HepG2 (cell line): ENCODE data around the gene KCNE4.

Experiments
- CBX2 ChIP-seq, 2 experiments: fragments of 200-600 bp in 1 of 2; sonication (generic); formaldehyde crosslinking in 1 of 2; IDR thresholded peaks; 2 replicates each; pipeline versions ENCODE4 v1.7.0 to v1.8.1; 2018 to 2022; ENCODE audit warnings: low read depth in 2 of 2, low read length in 1 of 2, mild to moderate bottlenecking in 1 of 2, missing genetic modification reagents in 1 of 2
- CC2D1A ChIP-seq: sonication (generic); formaldehyde crosslinking; IDR thresholded peaks from 2 replicates; pipeline ENCODE4 v1.8.1; 2023; ENCODE audit warnings: mild to moderate bottlenecking, missing genetic modification reagents
- EP300 ChIP-seq, 3 experiments: sonication (generic) in 1 of 3; formaldehyde crosslinking in 1 of 3; IDR thresholded peaks; 2 replicates each; pipeline versions ENCODE4 v1.5.1 to v1.6.1; 2011 to 2020; ENCODE audit warnings: low read depth in 2 of 3, low read length in 2 of 3, borderline replicate concordance in 1 of 3, improper control_type of control experiment in 1 of 3, mild to moderate bottlenecking in 1 of 3, missing genetic modification reagents in 1 of 3, moderate library complexity in 1 of 3
- EZH2 ChIP-seq: conservative IDR thresholded peaks from 2 replicates; pipeline ENCODE4 v1.6.1; 2012; ENCODE audit warnings: mild to moderate bottlenecking, low read depth, low read length, moderate library complexity
- KLF11 ChIP-seq: IDR thresholded peaks from 2 replicates; pipeline ENCODE4 v1.6.1; 2016; ENCODE audit warnings: missing compliant biosample characterization
- MTF2 ChIP-seq: sonication (generic); formaldehyde crosslinking; IDR thresholded peaks from 2 replicates; pipeline ENCODE4 v1.5.0; 2020; ENCODE audit warnings: missing genetic modification reagents, borderline replicate concordance
- PAX8 ChIP-seq: sonication (generic); formaldehyde crosslinking; IDR thresholded peaks from 2 replicates; pipeline ENCODE4 v1.8.0; 2022; ENCODE audit warnings: mild to moderate bottlenecking, missing genetic modification reagents, borderline replicate concordance
- SNRNP70 ChIP-seq: fragments of 200-400 bp; formaldehyde crosslinking; IDR thresholded peaks from 2 replicates; pipeline ENCODE4 v1.6.1; 2017; ENCODE audit warnings: mild to moderate bottlenecking, low read depth, low read length, moderate library complexity
- TIGD3 ChIP-seq: sonication (generic); formaldehyde crosslinking; IDR thresholded peaks from 2 replicates; pipeline ENCODE4 v1.5.1; 2020; ENCODE audit warnings: mild to moderate bottlenecking, missing genetic modification reagents, borderline replicate concordance
- ZNF616 ChIP-seq: sonication (generic); formaldehyde crosslinking; IDR thresholded peaks from 2 replicates; pipeline ENCODE4 v1.5.0; 2020; ENCODE audit warnings: low read depth, mild to moderate bottlenecking, missing genetic modification reagents
- TF ChIP-seq, protein P1 (sequence below): sonication (generic); formaldehyde crosslinking; IDR thresholded peaks from 2 replicates; pipeline ENCODE4 v1.5.0; 2020; ENCODE audit warnings: mild to moderate bottlenecking, missing genetic modification reagents, moderate library complexity
- TF ChIP-seq, protein P2 (sequence below): conservative IDR thresholded peaks from 2 replicates; pipeline ENCODE4 v1.6.1; 2018; ENCODE audit warnings: missing genetic modification reagents
- TF ChIP-seq, protein P3 (sequence below): sonication (generic); formaldehyde crosslinking; IDR thresholded peaks from 2 replicates; pipeline ENCODE4 v1.5.0; 2020; ENCODE audit warnings: missing genetic modification reagents, mild to moderate bottlenecking, borderline replicate concordance
- TF ChIP-seq, protein P4 (sequence below): sonication (generic); formaldehyde crosslinking; IDR thresholded peaks from 2 replicates; pipeline ENCODE4 v1.5.1; 2020; ENCODE audit warnings: mild to moderate bottlenecking, missing genetic modification reagents, moderate library complexity

- TF ChIP-seq, protein P1, sequence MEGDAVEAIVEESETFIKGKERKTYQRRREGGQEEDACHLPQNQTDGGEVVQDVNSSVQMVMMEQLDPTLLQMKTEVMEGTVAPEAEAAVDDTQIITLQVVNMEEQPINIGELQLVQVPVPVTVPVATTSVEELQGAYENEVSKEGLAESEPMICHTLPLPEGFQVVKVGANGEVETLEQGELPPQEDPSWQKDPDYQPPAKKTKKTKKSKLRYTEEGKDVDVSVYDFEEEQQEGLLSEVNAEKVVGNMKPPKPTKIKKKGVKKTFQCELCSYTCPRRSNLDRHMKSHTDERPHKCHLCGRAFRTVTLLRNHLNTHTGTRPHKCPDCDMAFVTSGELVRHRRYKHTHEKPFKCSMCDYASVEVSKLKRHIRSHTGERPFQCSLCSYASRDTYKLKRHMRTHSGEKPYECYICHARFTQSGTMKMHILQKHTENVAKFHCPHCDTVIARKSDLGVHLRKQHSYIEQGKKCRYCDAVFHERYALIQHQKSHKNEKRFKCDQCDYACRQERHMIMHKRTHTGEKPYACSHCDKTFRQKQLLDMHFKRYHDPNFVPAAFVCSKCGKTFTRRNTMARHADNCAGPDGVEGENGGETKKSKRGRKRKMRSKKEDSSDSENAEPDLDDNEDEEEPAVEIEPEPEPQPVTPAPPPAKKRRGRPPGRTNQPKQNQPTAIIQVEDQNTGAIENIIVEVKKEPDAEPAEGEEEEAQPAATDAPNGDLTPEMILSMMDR (CRISPR knock-in tag) = no peak
- TF ChIP-seq, protein P2, sequence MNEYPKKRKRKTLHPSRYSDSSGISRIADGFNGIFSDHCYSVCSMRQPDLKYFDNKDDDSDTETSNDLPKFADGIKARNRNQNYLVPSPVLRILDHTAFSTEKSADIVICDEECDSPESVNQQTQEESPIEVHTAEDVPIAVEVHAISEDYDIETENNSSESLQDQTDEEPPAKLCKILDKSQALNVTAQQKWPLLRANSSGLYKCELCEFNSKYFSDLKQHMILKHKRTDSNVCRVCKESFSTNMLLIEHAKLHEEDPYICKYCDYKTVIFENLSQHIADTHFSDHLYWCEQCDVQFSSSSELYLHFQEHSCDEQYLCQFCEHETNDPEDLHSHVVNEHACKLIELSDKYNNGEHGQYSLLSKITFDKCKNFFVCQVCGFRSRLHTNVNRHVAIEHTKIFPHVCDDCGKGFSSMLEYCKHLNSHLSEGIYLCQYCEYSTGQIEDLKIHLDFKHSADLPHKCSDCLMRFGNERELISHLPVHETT (CRISPR knock-in tag) = no peak
- TF ChIP-seq, protein P3, sequence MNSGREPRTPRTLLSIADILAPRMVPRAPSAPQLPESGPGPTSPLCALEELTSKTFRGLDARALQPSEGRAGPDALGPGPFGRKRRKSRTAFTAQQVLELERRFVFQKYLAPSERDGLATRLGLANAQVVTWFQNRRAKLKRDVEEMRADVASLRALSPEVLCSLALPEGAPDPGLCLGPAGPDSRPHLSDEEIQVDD (CRISPR knock-in tag) = no peak
- no peak for TF ChIP-seq MTF2 (CRISPR knock-in tag)
- TF ChIP-seq TIGD3 (CRISPR knock-in tag) = no peak
- TF ChIP-seq SNRNP70 = no peak
- TF ChIP-seq ZNF616 (CRISPR knock-in tag) = no peak
- no peak for TF ChIP-seq CBX2 (IDR thresholded peaks at IDR 0.05; ENCODE audit: low read depth, low read length)
- TF ChIP-seq CBX2 (CRISPR knock-in tag; IDR thresholded peaks at IDR 0.05; ENCODE audit: low read depth) = no peak
- no peak for TF ChIP-seq KLF11 (CRISPR knock-in tag)
- no peak for TF ChIP-seq PAX8 (CRISPR knock-in tag)
- no peak for TF ChIP-seq EP300 (IDR thresholded peaks at IDR 0.05; ENCODE audit: low read depth in 2 of 2, low read length in 2 of 2)
- TF ChIP-seq EP300 (CRISPR knock-in tag; IDR thresholded peaks at IDR 0.05; ENCODE audit: borderline replicate concordance) = no peak
- TF ChIP-seq, protein P4, sequence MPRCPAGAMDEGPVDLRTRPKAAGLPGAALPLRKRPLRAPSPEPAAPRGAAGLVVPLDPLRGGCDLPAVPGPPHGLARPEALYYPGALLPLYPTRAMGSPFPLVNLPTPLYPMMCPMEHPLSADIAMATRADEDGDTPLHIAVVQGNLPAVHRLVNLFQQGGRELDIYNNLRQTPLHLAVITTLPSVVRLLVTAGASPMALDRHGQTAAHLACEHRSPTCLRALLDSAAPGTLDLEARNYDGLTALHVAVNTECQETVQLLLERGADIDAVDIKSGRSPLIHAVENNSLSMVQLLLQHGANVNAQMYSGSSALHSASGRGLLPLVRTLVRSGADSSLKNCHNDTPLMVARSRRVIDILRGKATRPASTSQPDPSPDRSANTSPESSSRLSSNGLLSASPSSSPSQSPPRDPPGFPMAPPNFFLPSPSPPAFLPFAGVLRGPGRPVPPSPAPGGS (CRISPR knock-in tag) = no peak
- TF ChIP-seq CC2D1A (CRISPR knock-in tag) = no peak
- no peak for TF ChIP-seq EZH2
Observed at GRCh38 chr2:223041527-223042109, 10.4 kb upstream of the KCNE4 start.
